GM19372 (cell line): ENCODE measurements around the gene PHRF1.
"Not testable (repeated sequence)": the region's sequence is repeated elsewhere in the genome, so short reads cannot be mapped to it uniquely, and the experiment has no call there.

ENCODE experiments used
- ATAC-seq: cut with Tn5 transposase; IDR thresholded peaks from one replicate; pipeline ENCODE4 v1.9.1; 2021; ENCODE audit warnings: mild to moderate bottlenecking, low read depth, moderate library complexity; ENCODE audit not compliant: unreplicated experiment

The PHRF1 gene

DNA sequence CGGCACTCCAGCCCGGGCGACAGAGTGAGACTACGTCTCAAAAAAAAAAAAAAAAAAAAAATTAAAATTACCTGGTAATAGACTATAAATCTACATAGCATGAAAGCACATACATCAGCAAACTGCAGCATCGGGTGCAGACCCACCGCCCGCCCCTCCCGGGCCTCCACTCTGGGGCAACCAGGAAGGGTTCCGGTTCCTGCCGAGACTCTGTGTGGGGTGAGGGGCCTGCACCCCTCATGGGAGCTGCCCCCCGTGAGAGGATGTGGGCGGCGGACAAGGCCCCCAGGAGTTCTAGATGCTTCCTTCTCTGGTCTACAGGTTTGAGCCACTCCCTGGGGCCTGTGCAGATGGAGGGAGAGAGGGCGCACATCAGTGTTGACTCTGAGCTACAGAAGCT is 69.9 kb downstream of the PHRF1 start:
- no peak for ATAC-seq

DNA sequence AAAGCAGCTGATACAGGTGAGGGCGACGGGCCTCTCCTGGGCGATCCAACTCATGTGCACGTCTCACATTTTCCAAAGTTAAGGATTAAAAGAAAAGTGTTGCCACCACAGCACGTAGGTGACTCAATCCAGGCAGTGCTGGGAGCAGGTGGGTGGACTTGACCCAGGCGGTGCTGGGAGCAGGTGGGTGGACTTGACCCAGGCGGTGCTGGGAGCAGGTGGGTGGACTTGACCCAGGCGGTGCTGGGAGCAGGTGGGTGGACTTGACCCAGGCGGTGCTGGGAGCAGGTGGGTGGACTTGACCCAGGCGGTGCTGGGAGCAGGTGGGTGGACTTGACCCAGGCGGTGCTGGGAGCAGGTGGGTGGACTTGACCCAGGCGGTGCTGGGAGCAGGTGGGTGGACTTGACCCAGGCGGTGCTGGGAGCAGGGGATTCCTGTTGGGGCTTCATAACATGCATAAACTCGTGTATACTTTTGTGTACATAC is 71.4 kb downstream of the PHRF1 start:
- not testable (repeated sequence) for ATAC-seq

DNA sequence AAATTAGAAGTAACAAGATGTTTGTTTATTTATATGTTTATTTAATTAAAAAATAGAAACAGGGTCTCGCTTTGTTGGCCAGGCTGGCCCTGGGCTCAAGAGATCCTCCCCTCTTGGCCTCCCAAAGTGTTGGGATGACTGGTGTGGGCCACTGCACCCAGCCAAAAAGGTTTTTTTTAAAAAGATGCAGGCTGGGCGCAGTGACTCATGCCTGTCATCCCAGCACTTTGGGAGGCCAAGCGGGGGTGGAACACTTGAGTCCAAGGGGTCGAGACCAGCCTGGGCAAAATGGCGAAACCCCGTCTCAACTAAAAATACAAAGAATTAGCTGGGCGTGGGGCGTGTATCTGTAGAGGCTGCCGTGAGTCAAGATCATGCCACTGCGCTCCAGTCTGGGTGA is 74.2 kb downstream of the PHRF1 start:
- ATAC-seq: no peak

DNA sequence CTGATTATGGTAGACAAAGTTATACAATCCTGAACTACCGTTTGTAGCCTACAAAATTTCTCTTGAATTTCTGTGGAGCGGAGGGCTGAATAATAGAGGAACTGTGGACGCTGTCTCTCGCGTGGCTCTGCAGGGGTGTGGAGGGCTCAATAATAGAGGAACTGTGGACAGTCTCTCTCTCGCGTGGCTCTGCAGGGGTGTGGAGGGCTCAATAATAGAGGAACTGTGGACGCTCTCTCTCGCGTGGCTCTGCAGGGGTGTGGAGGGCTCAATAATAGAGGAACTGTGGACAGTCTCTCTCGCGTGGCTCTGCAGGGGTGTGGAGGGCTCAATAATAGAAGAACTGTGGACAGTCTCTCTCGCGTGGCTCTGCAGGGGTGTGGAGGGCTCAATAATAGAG is 76.9 kb downstream of the PHRF1 start:
- ATAC-seq: not testable (repeated sequence)

DNA sequence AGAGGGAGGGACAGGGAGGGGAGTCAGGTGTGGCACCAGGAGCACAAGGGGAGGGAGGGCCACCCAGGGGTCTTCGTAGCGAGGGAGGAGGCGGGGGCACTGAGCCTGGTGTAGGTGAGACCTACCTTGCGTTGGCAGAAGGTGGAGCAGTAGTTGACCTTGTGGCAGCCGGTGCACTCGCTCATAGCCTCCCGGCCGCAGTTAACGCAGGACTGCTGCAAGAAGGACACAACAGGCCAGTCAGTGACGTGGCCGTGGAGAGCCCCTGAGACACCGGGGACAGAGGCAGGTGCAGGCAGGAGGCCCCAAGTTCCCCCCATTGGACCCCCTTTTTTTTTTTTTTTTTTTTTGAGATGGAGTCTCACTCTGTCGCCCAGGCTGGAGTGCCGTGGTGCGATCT is 77.6 kb downstream of the PHRF1 start:
- no peak for ATAC-seq

DNA sequence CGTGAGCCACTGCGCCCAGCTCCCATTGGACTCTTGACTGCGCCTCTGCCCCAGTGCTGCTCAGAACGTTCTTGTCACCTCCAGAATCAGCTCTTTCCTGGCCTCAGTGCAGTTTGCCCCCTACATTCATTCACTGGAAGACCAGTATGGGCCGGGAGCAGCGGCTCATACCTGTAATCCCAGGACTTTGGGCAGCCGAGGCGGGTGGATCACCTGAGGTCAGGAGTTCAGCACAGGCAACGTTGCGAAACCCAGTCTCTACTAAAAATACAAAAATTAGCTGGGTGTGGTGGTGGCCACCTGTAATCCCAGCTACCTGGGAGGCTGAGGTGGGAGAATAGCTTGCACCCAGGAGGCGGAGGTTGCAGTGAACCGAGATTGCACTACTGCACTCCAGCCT is 78.2 kb downstream of the PHRF1 start:
- not testable (repeated sequence) for ATAC-seq

DNA sequence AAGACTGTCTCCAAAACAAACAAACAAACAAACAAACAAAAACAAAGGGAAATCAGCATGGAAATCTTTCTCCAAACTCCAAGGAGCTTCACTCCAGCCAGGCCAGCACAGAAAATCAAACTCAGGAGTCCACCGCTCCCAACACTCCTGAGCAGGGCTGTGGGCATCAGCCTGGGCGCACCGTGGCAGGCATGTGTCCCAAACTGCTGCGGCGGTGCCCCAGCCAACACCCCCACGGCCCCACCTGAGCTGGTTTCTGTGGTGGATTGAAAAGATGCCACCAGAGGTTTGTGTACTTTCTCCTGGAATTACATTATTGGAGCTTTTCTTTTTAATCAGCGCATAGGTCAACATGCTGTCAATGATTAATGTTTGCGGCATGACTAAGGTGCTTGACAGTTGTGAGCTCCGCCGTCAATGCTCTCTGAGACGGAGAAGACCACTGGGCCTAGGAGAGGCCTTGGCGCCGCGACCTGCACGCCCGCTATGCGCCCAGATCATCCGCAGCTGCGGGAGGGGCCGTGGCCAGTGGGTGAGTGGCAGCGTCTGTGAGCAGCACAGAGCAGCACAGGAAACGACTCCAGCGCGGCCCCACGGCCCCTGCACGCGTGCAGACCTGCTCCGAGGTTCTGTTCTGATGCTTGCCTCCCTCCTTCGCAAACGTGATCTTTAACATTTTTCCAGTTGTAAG is 78.9 kb downstream of the PHRF1 start:
- no peak for ATAC-seq

DNA sequence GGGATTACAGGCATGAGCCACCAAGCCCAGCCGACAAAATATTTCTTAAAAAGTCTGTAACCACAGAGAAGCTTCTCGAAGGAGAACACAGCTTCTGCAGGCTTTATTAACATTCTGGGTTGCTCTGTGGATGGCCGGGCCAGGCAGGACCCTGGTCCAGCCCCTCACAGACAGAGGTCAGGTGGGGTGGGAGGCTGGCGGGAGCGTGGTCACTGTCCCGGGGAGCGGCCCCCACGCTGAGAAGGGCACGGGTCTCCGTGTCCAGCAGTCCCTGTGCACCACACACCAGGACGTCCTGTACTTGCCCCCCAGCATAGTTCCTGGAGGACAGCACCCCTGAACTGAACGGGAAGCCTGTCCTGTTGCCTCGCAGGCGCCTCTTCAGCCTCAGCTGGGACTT is 80.2 kb downstream of the PHRF1 start:
- ATAC-seq: no peak

DNA sequence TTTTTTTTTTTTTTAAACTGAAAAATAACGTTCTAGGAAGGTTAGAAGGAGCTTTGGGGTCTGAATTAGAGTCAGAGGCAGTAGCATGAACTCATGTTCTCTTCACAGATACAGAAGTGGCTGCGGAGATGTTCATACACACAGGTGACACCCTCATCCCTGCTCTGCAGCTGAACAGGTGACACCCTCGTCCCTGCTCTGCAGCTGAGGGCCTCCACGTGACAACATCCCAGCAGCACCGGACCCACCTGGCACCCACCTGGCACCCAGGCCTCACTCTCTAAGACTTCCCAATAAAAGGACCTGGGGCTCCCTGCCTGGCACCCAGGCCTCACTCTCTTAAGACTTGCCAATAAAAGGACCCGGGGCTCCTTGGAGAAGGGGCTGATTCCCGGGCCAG is 80.6 kb downstream of the PHRF1 start:
- no peak for ATAC-seq

DNA sequence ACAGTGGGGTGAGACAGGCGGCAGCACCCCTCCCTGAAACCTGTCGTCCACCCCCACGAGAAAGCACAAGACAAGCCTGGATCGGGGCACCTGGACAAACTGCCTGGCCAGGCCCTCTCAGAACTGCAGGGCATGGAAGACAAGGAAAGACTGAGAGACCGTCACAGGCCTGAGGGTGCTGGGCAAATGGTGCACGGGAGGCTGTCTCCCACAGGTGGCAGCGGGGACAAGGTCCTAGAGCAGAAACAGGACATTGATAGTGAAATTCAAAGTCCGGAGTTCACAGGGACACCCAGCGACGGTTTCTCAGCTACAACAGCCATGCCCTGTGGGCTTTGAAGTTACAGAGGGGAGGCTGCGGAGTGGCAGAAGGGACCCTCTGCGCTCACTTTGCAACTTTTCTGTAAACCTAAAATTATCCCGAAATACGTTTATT is 81.4 kb downstream of the PHRF1 start:
- ATAC-seq: no peak

DNA sequence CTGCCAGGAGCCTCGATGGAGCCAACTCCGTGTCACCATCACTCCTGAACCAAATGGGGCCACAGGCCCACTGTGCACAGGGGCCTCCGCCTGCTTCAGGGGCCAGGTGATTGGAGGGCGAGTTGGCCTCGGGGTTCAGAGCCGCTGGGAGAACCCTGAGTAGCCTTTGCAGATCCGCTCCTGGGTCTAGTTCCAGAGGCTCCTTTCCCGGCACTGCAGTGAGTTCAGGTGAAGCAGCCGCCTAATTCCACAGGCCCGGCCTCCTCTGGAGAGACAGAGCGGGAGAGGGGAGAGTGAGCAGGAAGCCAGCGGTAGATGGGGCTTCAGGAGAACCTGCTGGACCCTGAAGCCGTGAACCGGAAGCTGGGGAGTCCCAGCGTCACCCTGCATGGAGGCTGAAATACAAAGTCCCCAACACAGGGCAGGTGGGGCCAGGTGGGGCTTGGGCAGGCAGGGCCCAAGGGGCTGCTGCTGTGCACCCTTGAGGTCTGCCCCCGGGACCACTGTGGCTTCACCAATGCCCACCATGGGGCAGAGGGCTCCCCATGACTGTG is 83.3 kb downstream of the PHRF1 start:
- ATAC-seq: no peak

DNA sequence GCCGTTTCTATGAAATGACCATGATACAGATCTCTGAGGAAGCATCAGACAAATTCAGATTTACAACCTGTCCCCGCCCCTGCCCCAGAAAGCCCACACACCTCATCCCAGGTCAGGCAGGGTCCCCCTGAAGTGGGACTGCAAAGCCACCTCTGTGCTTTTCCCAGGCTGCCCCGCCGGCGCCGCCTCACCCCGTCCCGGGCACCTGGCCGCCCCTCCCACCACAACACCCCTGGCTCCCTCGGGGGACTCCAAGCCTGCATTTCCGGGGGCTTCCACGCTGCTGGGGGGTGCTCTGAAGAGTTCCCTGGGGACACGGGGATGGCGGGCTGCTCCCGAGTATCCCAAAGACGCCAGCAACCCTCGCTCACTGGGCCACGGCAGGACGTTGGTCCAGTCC is 84.0 kb downstream of the PHRF1 start:
- ATAC-seq: no peak

DNA sequence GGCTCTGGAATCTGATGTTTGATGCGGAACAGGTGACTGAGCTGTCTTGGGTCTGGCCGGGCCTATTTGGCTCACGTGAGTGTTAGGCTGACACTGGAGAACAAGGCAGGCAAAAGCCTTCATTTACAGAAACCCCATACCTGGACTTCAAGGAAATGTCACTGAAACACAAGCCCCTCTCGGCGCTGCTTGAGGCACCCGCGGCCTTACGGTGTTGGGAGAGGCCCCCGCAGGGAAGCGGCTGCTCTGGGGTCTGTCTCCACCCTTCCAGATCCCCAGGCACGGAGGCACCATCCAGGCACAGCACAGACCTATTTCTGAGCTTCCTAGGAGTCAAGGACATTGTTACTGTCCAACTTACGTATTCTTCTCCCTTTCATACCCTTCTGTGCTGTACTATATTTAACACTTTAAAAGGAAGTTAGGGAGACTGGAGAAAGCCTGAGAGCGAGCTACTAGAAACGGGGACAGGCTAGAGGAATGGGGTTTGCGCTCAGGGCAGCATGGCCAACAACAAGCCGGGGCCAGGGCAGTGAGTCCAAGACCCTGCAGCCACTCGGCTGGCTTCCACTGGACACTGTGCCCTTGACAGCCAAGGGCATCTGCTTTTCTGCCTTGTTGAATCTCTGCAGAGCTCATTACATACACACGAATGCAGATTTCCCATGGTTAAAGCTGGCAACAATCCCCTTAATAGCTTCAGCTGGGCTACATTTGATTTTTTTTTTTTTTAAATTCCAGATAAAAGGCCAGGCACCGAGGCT is 84.6 kb downstream of the PHRF1 start:
- ATAC-seq: no peak
